ENCODE results near the gene MRPL44. TPM values are rescaled to one million over a fixed set of nuclear protein-coding genes. Genes with fewer than 3 reads are reported as not detected.

MRPL44 gene
- total and polyA plus RNA-seq, 2 of the 13 experiments (the other 11 are each of a cell fraction or from before 2014, with no cell fraction given) = 38.4 to 78.0 TPM

- no peak for TF ChIP-seq ZNF142 (CRISPR knock-in tag; IDR thresholded peaks at IDR 0.05)
- 0 out of 2 replicates have a peak, but pooled peaks have one; percentile 39 for TF ChIP-seq SRF (IDR thresholded peaks at IDR 0.05; ENCODE audit: low read depth, low read length)
- no peak for TF ChIP-seq AKAP8 (CRISPR knock-in tag; IDR thresholded peaks at IDR 0.05)
- peak; percentile 95 for TF ChIP-seq HNF1B (CRISPR knock-in tag; IDR thresholded peaks at IDR 0.05)
- TF ChIP-seq GLI4 (CRISPR knock-in tag; IDR thresholded peaks at IDR 0.05; ENCODE audit: borderline replicate concordance) = no peak; the same call in 1 of the 2 replicates
- peak; percentile 72; the same call in 1 of the 2 replicates for TF ChIP-seq ZNF589 (CRISPR knock-in tag; conservative IDR thresholded peaks at IDR 0.05)
- no peak for TF ChIP-seq ZUFSP (CRISPR knock-in tag; IDR thresholded peaks at IDR 0.05; ENCODE audit: borderline replicate concordance)
- 0 out of 2 replicates have a peak, but pooled peaks have one; percentile 84 for TF ChIP-seq SP140L (CRISPR knock-in tag; IDR thresholded peaks at IDR 0.05; ENCODE audit: borderline replicate concordance)
- peak; percentile 97 for TF ChIP-seq RCOR2 (CRISPR knock-in tag; IDR thresholded peaks at IDR 0.05)
- peak; percentile 66 for TF ChIP-seq ZNF883 (CRISPR knock-in tag; IDR thresholded peaks at IDR 0.05; ENCODE audit: not compliant biosample characterization)
- 0 out of 2 replicates have a peak, but pooled peaks have one; percentile 73 for TF ChIP-seq THAP7 (CRISPR knock-in tag; IDR thresholded peaks at IDR 0.05)
- TF ChIP-seq PPARG (CRISPR knock-in tag; conservative IDR thresholded peaks at IDR 0.05) = peak; percentile 89
- no peak for TF ChIP-seq ZNF34 (CRISPR knock-in tag; IDR thresholded peaks at IDR 0.05; ENCODE audit: borderline replicate concordance)
- peak; percentile 96 for TF ChIP-seq ZMYM4 (CRISPR knock-in tag; IDR thresholded peaks at IDR 0.05)
- no peak for TF ChIP-seq CREBL2 (CRISPR knock-in tag; IDR thresholded peaks at IDR 0.05; ENCODE audit: borderline replicate concordance)
- TF ChIP-seq CREB1 (IDR thresholded peaks at IDR 0.05) = no peak
- TF ChIP-seq CREB1 (CRISPR knock-in tag; IDR thresholded peaks at IDR 0.05) = peak; percentile 89
- TF ChIP-seq SMC3 (IDR thresholded peaks at IDR 0.05; ENCODE audit: low read length) = peak; percentile 54; the same call in 1 of the 2 replicates
- peak; percentile 58; the same call in 1 of the 2 replicates for TF ChIP-seq ONECUT2 (CRISPR knock-in tag; IDR thresholded peaks at IDR 0.05)
- TF ChIP-seq KLF6 (CRISPR knock-in tag; IDR thresholded peaks at IDR 0.05) = no peak
Measured at GRCh38 chr2:223908304-223908998, 48.8 kb upstream of the MRPL44 start (continued).

Measured in HepG2 (cell line).